Epidermal melanocyte (primary cell): Measurements from ENCODE around the gene TUBB2B.
A peak's percentile ranks its signal among the peaks of the same experiment; 100 is the strongest.
"Not testable (repeated sequence)": the region's sequence is repeated elsewhere in the genome, so short reads cannot be mapped to it uniquely, and the experiment has no call there.

ENCODE experiments used
- DNase-seq: peaks from one replicate; pipeline ENCODE4 v3.0.0; 2011; ENCODE audit warnings: low spot score; ENCODE audit not compliant: insufficient read length

Gene TUBB2B

GRCh38 chr6:3212261-3212660 is 15.2 kb downstream of the TUBB2B start:
- no peak for DNase-seq

- peak; percentile 51 for DNase-seq
Observed at GRCh38 chr6:3211681-3212080, 15.8 kb downstream of the TUBB2B start.

GRCh38 chr6:3210024-3210610 is 17.3 kb downstream of the TUBB2B start:
- no peak for DNase-seq

- DNase-seq = peak; percentile 45
Observed at GRCh38 chr6:3209114-3210023, 18.1 kb downstream of the TUBB2B start.

- no peak for DNase-seq
Observed at GRCh38 chr6:3208775-3209113, 18.7 kb downstream of the TUBB2B start.

GRCh38 chr6:3208098-3208774 is 19.2 kb downstream of the TUBB2B start:
- no peak for DNase-seq

- no peak for DNase-seq
Observed at GRCh38 chr6:3206339-3207015, 21.0 kb downstream of the TUBB2B start.

- no peak for DNase-seq
Observed at GRCh38 chr6:3205913-3206312, 21.5 kb downstream of the TUBB2B start.

- no peak for DNase-seq
Observed at GRCh38 chr6:3204921-3205320, 22.5 kb downstream of the TUBB2B start.

- no peak for DNase-seq
Observed at GRCh38 chr6:3202999-3203696, 24.3 kb downstream of the TUBB2B start.

- no peak for DNase-seq
Observed at GRCh38 chr6:3201388-3201787, 26.1 kb downstream of the TUBB2B start.

GRCh38 chr6:3200682-3201081 is 26.8 kb downstream of the TUBB2B start:
- DNase-seq = no peak

- DNase-seq = no peak
Observed at GRCh38 chr6:3199382-3199781, 28.1 kb downstream of the TUBB2B start.

- DNase-seq = not testable (repeated sequence)
Observed at GRCh38 chr6:3197734-3198133, 29.7 kb downstream of the TUBB2B start.

GRCh38 chr6:3196770-3197169 is 30.7 kb downstream of the TUBB2B start:
- no peak for DNase-seq

GRCh38 chr6:3195695-3196497 is 31.6 kb downstream of the TUBB2B start:
- no peak for DNase-seq

GRCh38 chr6:3195420-3195694 is 32.1 kb downstream of the TUBB2B start:
- DNase-seq = no peak

- DNase-seq = peak; percentile 73
Observed at GRCh38 chr6:3194535-3195419, 32.7 kb downstream of the TUBB2B start.

GRCh38 chr6:3193102-3193849 is 34.2 kb downstream of the TUBB2B start:
- DNase-seq = no peak
